Measurements from ENCODE around the gene MPZL2. TPM values are rescaled to one million over a fixed set of nuclear protein-coding genes. Genes with fewer than 3 reads are reported as not detected.

Gene MPZL2
- total RNA-seq, 1 experiment from 2014 or later, result 1.2 TPM

DNA sequence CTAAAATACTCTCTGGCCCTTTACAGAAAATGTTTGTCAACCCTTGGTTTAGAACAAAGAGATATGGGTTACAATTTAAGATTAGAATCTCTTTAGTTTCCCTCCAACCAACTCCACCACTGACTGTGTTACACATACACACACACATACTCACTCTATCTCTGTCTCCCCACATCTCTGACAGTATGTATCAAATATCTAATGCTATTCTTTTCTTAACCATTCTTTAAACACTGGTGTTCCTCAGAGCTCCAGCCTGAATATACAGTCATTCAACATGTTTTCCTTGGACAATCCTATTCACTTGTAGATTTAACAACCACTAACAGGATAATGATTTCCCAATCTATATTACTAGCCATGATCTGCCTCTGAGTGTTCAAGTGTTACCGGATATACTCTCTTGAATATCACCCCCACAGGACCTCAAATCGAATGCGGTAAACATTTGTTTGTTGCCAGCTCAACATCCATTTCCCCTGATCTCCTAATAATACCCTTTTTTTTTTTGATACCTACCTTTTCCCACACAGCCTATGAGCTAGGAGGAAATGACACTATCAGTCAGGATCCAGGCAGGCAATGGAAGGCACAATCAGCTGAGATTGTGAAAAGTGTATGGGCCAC, 18.0 kb downstream of the MPZL2 start:
- Mint-ChIP-seq H3K36me3 (no peaks in the 10 kb centered on the region), H3K9me3 (no peaks in the 10 kb centered on the region), H3K27me3 (ENCODE audit: low read depth) (peaks cover 62% of the 10 kb centered on the region), H3K4me3 (no peak overlapping the region), H3K4me1 (peaks cover 14% of the 10 kb centered on the region), H3K27ac (no peak overlapping the region)
- POLR2A ChIA-PET, result no interaction called here
- CTCF ChIA-PET, result no interaction called here
- DNase-seq (ENCODE audit: low spot score) (no peak), ATAC-seq (no peak)
- TF ChIP-seq NR1H2 (CRISPR knock-in tag; IDR thresholded peaks at IDR 0.05) (no peak), ATF6 (CRISPR knock-in tag; IDR thresholded peaks at IDR 0.05) (no peak), MXD4 (CRISPR knock-in tag; IDR thresholded peaks at IDR 0.05; ENCODE audit: borderline replicate concordance) (no peak), TP53 (CRISPR knock-in tag; IDR thresholded peaks at IDR 0.05) (no peak)
- TF ChIP-seq, protein P1, sequence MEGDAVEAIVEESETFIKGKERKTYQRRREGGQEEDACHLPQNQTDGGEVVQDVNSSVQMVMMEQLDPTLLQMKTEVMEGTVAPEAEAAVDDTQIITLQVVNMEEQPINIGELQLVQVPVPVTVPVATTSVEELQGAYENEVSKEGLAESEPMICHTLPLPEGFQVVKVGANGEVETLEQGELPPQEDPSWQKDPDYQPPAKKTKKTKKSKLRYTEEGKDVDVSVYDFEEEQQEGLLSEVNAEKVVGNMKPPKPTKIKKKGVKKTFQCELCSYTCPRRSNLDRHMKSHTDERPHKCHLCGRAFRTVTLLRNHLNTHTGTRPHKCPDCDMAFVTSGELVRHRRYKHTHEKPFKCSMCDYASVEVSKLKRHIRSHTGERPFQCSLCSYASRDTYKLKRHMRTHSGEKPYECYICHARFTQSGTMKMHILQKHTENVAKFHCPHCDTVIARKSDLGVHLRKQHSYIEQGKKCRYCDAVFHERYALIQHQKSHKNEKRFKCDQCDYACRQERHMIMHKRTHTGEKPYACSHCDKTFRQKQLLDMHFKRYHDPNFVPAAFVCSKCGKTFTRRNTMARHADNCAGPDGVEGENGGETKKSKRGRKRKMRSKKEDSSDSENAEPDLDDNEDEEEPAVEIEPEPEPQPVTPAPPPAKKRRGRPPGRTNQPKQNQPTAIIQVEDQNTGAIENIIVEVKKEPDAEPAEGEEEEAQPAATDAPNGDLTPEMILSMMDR (IDR thresholded peaks at IDR 0.05), result no peak
- TF ChIP-seq, protein P2, sequence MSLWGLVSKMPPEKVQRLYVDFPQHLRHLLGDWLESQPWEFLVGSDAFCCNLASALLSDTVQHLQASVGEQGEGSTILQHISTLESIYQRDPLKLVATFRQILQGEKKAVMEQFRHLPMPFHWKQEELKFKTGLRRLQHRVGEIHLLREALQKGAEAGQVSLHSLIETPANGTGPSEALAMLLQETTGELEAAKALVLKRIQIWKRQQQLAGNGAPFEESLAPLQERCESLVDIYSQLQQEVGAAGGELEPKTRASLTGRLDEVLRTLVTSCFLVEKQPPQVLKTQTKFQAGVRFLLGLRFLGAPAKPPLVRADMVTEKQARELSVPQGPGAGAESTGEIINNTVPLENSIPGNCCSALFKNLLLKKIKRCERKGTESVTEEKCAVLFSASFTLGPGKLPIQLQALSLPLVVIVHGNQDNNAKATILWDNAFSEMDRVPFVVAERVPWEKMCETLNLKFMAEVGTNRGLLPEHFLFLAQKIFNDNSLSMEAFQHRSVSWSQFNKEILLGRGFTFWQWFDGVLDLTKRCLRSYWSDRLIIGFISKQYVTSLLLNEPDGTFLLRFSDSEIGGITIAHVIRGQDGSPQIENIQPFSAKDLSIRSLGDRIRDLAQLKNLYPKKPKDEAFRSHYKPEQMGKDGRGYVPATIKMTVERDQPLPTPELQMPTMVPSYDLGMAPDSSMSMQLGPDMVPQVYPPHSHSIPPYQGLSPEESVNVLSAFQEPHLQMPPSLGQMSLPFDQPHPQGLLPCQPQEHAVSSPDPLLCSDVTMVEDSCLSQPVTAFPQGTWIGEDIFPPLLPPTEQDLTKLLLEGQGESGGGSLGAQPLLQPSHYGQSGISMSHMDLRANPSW (CRISPR knock-in tag; conservative IDR thresholded peaks at IDR 0.05; ENCODE audit: low read depth), result no peak

GRCh38 chr11:118243993-118244762, 19.9 kb downstream of the MPZL2 start:
- Mint-ChIP-seq H3K4me1 (peaks cover 14% of the 10 kb centered on the region), H3K27me3 (ENCODE audit: low read depth) (peaks cover 45% of the 10 kb centered on the region), H3K9me3 (no peaks in the 10 kb centered on the region), H3K4me3 (no peak overlapping the region), H3K27ac (no peak overlapping the region), H3K36me3 (no peaks in the 10 kb centered on the region)
- TF ChIP-seq TEAD1 (CRISPR knock-in tag; IDR thresholded peaks at IDR 0.05) (no peak), E2F1 (CRISPR knock-in tag; IDR thresholded peaks at IDR 0.05) (no peak), CREM (CRISPR knock-in tag; IDR thresholded peaks at IDR 0.05) (no peak)
- CTCF ChIA-PET, result interaction anchor here (1.6 kb wide), 1 partner anchor 52 kb away, joined by 4 read pairs; no protein-coding TSS in a partner anchor
- no peak for DNase-seq (ENCODE audit: low spot score)
- no peak for ATAC-seq
- POLR2A ChIA-PET, result no interaction called here

DNA sequence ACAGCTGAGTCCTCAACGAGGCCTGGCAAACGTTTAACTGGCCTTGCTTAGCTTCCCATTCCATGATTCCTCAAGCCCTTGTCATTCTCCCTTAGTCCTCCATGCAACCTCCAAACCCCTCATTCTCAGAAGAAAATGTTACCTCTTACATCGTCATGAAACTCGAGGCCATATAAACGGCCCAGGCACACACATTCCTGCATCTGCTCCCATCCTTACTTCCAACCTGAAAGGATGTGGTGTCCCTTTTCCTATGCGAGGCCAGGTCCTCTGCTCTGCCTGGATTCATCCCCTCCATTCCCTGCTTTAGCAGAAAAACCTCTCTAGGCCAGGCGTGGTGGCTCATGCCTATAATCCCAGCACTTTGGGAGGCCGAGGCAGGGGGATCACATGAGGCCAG, 20.9 kb downstream of the MPZL2 start:
- peaks cover 36% of the 10 kb centered on the region for H3K27me3 Mint-ChIP-seq (ENCODE audit: low read depth)
- CTCF ChIA-PET, result no interaction called here
- POLR2A ChIA-PET, result no interaction called here
- TF ChIP-seq NFE2L1 (CRISPR knock-in tag; IDR thresholded peaks at IDR 0.05), result no peak
- TF ChIP-seq ZNF671 (CRISPR knock-in tag; IDR thresholded peaks at IDR 0.05), result no peak
- no peak for TF ChIP-seq ESRRA (CRISPR knock-in tag; IDR thresholded peaks at IDR 0.05; ENCODE audit: borderline replicate concordance)
- TF ChIP-seq IRF2 (CRISPR knock-in tag; IDR thresholded peaks at IDR 0.05; ENCODE audit: borderline replicate concordance, low read depth), result no peak
- no peak for TF ChIP-seq ZSCAN18 (CRISPR knock-in tag; IDR thresholded peaks at IDR 0.05)
- ATAC-seq, result peak; percentile 58; the same call in 1 of the 2 replicates
- no peaks in the 10 kb centered on the region for H3K36me3 Mint-ChIP-seq
- no peaks in the 10 kb centered on the region for H3K9me3 Mint-ChIP-seq
- H3K4me3 Mint-ChIP-seq, result no peak overlapping the region
- peaks cover 20% of the 10 kb centered on the region for H3K4me1 Mint-ChIP-seq
- no peak for DNase-seq (ENCODE audit: low spot score)
- peak overlapping the region; percentile 16; the same call in 1 of the 2 replicates for H3K27ac Mint-ChIP-seq

Data from WTC11 (cell line).